Tibial nerve (tissue), 4 donors: ENCODE results near the gene GBF1.

Source experiments
- EP300 ChIP-seq, 2 donors: sonication (generic); formaldehyde crosslinking; IDR thresholded peaks; one replicate each; pipeline ENCODE4 v1.6.1; 2017; ENCODE audit warnings: antibody characterized with exemption in 2 of 2, mild to moderate bottlenecking in 1 of 2
- POLR2A ChIP-seq, 2 donors: fragments of 450-650 bp; IDR thresholded peaks; one replicate each; pipeline ENCODE4 v1.6.1; 2017; ENCODE audit warnings: antibody characterized with exemption in 2 of 2, mild to moderate bottlenecking in 2 of 2, moderate library complexity in 2 of 2
- TF ChIP-seq, protein P1 (sequence below), 5 experiments: fragments of 200-600 bp in 3 of 5; fragments of 450-650 bp in 2 of 5; sonication (generic) in 3 of 5; IDR thresholded peaks; one replicate each; pipeline ENCODE4 v1.5.1; 2016 to 2019; ENCODE audit warnings: antibody characterized with exemption in 5 of 5, mild to moderate bottlenecking in 3 of 5, moderate library complexity in 2 of 5

- TF ChIP-seq POLR2A (IDR thresholded peaks at IDR 0.05) (no peak), EP300 (IDR thresholded peaks at IDR 0.05) (no peak)
- TF ChIP-seq, protein P1, sequence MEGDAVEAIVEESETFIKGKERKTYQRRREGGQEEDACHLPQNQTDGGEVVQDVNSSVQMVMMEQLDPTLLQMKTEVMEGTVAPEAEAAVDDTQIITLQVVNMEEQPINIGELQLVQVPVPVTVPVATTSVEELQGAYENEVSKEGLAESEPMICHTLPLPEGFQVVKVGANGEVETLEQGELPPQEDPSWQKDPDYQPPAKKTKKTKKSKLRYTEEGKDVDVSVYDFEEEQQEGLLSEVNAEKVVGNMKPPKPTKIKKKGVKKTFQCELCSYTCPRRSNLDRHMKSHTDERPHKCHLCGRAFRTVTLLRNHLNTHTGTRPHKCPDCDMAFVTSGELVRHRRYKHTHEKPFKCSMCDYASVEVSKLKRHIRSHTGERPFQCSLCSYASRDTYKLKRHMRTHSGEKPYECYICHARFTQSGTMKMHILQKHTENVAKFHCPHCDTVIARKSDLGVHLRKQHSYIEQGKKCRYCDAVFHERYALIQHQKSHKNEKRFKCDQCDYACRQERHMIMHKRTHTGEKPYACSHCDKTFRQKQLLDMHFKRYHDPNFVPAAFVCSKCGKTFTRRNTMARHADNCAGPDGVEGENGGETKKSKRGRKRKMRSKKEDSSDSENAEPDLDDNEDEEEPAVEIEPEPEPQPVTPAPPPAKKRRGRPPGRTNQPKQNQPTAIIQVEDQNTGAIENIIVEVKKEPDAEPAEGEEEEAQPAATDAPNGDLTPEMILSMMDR (IDR thresholded peaks at IDR 0.05) = no peak
These were observed 61.4 kb downstream of the GBF1 start for GRCh38 chr10:102306710-102307109.
